Cardiac septum (tissue), 1 donor: ENCODE data around the gene NECAB2. TPM values are rescaled to one million over a fixed set of nuclear protein-coding genes. Genes with fewer than 3 reads are reported as not detected.
A peak's percentile ranks its signal among the peaks of the same experiment; 100 is the strongest.

ENCODE experiments used
- DNase-seq: peaks from one replicate; pipeline ENCODE4 v3.0.0-alpha.2; 2020; ENCODE audit warnings: low spot score
- intact Hi-C: fragments of 100-400 bp; cut with DNase I; formaldehyde crosslinking; loops from one replicate; pipeline ENCODE4 v1.14.0; 2022
- total RNA-seq: library from RNA; stranded (reverse); fragmentation: NEBNext Ultra II Directional; extraction: Animal tissue kit (Norgen Biotek cat#: 25700); gene quantifications from one replicate; pipeline ENCODE4 v1.2.1, GENCODE V29; 2021
- donor health status: DM: no; HTN: no; CAD: no.

NECAB2 gene
- total RNA-seq, 1 donor from 2014 or later, result 2.5 TPM

GRCh38 chr16:83973581-83974385, 5.7 kb downstream of the NECAB2 start:
- DNase-seq, result no peak
- intact Hi-C loops, result no loop called here

DNA sequence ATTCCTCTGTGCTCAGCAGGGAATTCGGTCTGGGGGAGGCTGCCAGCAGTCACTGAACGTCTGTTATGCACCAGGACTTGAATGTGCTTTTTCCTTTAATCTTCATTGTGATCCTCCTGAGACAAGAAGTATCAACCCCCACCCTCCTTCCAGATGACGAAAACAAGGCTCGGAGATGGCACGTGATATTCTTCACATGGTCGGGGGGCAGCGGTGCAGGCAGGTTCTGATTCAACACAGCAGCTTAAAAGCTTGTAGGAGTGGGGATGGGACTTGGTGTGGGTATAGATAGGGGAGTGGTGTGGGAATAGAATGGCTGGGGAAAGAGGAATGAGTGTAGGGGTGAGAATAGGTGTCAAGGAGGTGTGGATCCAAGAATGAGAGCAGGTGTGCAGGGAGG, 6.4 kb downstream of the NECAB2 start:
- DNase-seq, result no peak
- intact Hi-C loops, result no loop called here

- intact Hi-C loops, result no loop called here
Observed at GRCh38 chr16:83975590-83976260, 7.7 kb downstream of the NECAB2 start.

GRCh38 chr16:83977056-83977815, 9.2 kb downstream of the NECAB2 start:
- intact Hi-C loops, result no loop called here
- no peak for DNase-seq

More at GRCh38 chr16:83975590-83976260, 7.7 kb downstream of the NECAB2 start:
- no peak for DNase-seq

- intact Hi-C loops, result no loop called here
- DNase-seq, result no peak
Observed at GRCh38 chr16:83978401-83978904, 10.4 kb downstream of the NECAB2 start.

GRCh38 chr16:83979441-83979840, 11.4 kb downstream of the NECAB2 start:
- intact Hi-C loops, result no loop called here
- DNase-seq, result no peak

GRCh38 chr16:83980794-83981193, 12.8 kb downstream of the NECAB2 start:
- DNase-seq, result no peak

GRCh38 chr16:83981799-83982198, 13.8 kb downstream of the NECAB2 start:
- intact Hi-C loops, result no loop called here

More at GRCh38 chr16:83980794-83981193, 12.8 kb downstream of the NECAB2 start:
- intact Hi-C loops, result no loop called here

GRCh38 chr16:83983491-83983890, 15.4 kb downstream of the NECAB2 start:
- no peak for DNase-seq
- intact Hi-C loops, result no loop called here

More at GRCh38 chr16:83981799-83982198, 13.8 kb downstream of the NECAB2 start:
- no peak for DNase-seq

GRCh38 chr16:83989300-83989699, 21.3 kb downstream of the NECAB2 start:
- DNase-seq, result no peak
- intact Hi-C loops, result no loop called here

- intact Hi-C loops, result no loop called here
- no peak for DNase-seq
Observed at GRCh38 chr16:83990492-83990891, 22.4 kb downstream of the NECAB2 start.

GRCh38 chr16:83992624-83993023, 24.6 kb downstream of the NECAB2 start:
- DNase-seq, result no peak
- intact Hi-C loops, result no loop called here

- intact Hi-C loops, result no loop called here
Observed at GRCh38 chr16:83994087-83994486, 26.0 kb downstream of the NECAB2 start.

DNA sequence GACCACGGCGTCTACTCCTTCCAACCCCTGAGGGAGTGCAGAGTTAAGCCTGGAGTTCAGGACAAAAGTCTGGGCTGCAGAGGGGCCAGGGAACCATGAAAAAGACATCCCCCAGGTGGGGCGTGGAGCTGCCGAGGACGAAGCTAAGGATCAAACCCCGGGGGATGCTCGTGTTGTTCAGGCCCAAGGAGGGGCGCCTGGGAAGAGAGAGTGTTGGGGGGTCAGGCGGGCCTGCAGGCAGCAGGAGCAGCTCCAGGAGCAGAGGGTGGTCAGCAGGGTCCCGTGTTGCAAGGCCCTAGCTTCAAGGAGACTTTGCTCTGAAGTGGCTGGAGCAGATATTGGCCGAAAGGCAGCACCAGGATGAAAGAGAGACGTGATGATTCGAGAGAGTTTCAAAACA, 26.7 kb downstream of the NECAB2 start:
- intact Hi-C loops, result no loop called here
- no peak for DNase-seq

More at GRCh38 chr16:83994087-83994486, 26.0 kb downstream of the NECAB2 start:
- peak; percentile 82 for DNase-seq

- DNase-seq, result no peak
- intact Hi-C loops, result no loop called here
Observed at GRCh38 chr16:83995754-83996153, 27.7 kb downstream of the NECAB2 start.

- intact Hi-C loops, result no loop called here
- no peak for DNase-seq
Observed at GRCh38 chr16:83996481-83997252, 28.6 kb downstream of the NECAB2 start.

- no peak for DNase-seq
- intact Hi-C loops, result no loop called here
Observed at GRCh38 chr16:83998091-83998490, 30.0 kb downstream of the NECAB2 start.

DNA sequence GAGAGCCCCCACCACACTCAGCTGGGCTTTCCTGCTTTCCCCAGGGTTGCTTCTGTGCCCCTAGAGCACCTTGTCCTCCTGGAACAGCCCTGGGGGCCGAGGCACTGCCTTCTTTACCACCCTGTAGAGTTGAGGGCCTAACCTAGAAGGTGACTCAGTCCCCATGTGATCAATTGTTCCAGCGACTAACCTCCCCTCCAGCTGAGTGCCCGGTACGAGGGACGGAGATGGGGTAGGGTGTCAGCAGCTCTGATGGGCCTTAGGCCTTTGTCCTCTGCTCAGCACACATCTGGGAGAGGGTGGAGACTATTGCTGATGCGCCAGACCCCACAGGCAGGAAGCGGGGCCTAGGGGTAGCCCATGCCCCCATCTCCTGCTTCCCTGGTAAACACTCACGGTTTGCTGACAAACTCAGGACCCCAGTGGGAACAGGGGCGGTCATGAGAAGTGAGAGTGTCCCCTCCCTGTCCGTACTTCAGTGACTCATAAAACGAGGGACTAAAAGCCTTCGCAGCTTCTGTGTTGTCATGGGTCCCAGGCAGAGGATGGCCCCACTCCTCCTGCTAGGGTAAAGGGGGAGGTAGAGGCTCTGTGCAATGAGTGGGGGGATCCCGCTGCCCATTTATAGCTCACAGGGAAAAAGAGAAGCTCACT, 33.1 kb downstream of the NECAB2 start:
- no peak for DNase-seq
- intact Hi-C loops, result no loop called here

DNA sequence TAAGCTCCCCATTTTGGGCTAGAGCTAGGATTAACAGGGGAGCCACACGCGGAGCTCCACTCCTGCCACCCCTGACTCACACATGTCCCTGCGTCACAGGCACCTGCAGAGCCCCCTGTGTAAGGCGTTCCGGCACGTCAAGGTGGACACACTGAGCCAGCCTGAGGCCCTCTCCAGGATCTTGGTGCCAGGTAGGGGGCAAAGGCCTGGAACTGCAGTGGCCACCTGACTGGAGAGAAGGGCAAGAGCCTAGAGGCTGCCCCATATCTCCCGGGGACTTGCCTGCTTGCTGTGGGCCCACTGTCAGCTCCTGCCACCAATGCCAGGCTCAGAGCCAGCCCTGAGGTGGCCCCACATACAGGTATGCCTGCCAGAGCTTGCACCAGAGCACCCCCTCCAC, 33.7 kb downstream of the NECAB2 start:
- intact Hi-C loops, result no loop called here
- no peak for DNase-seq
